ENCODE data around the gene IDS. TPM values are rescaled to one million over a fixed set of nuclear protein-coding genes. Genes with fewer than 3 reads are reported as not detected.

The IDS gene
- total and polyA plus RNA-seq, 2 of the 8 experiments (the other 6 are each of a cell fraction or from before 2014, with no cell fraction given) = 19.9 to 20.7 TPM

DNA sequence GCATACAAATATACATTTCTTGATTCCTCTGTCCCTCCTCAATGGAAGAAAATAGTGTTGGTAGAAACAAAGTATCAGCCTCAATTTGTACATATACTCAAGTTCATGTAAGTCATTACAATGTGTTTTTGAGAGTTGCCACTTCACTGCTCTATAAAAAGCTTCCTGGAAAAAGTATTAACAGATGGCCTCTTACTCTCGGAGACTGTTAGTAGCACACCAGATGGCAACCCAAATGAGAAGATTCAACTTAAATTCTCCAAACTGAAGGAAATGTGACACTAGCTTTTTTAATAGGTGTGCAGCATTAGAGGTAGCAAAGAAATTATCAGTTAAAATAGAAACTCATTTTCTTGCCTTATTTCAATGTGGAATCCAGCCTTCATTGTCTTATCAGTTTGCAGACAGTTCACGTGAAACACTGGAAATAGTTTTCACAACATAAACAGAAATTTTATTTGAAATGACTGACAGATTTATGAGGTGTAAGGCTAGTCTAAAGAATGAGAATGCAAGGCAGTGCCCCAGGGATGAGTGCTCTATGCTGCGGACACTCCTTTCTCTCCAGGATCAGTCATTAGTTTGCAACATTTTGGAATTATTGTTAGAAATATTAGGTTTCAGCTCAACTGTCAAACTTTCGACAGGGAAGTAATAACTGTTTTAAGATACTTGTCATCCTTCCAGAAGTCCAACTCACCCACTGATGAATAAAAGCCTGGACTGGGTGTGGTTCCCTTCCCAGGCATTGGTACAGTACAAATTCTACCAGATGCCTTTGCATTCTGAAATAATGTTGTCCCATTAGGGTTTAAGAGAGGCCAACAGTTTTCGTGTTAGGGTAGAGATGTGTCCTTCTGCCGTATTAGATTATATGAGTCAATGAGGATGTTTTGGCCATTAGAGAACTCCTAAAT is 50.9 kb downstream of the IDS start:
- no peaks in the 10 kb centered on the region for H4K20me1 ChIP-seq (replicated peaks in 1 of 2; ENCODE audit: control insufficient read depth in 1 of 2, insufficient read depth in 2 of 2, low read length in 2 of 2)
- H3K79me1 ChIP-seq (ENCODE audit: low read depth, low read length) = no peaks in the 10 kb centered on the region
- 89% methylated on average over 6 of the region's 6 CpGs; no CpG with 5 or more reads in 1 of the 2 experiments for WGBS, 2 experiments (ENCODE audit: extremely low coverage in 1 of 2, insufficient coverage in 1 of 2, insufficient read length in 1 of 2, insufficient replicate concordance in 2 of 2, low coverage in 1 of 2, low lambda C conversion rate in 2 of 2, missing lambda C conversion rate in 1 of 2)
- H2BK20ac ChIP-seq (ENCODE audit: low read length) = no peak overlapping the region
- no peak overlapping the region for H2BK5ac ChIP-seq (ENCODE audit: low read depth, low read length)
- H3K23ac ChIP-seq (ENCODE audit: insufficient read length) = no peak overlapping the region
- no peaks in the 10 kb centered on the region for H3K4me1 ChIP-seq (replicated peaks in 1 of 4; ENCODE audit: control insufficient read depth in 3 of 4, insufficient read depth in 4 of 4, low read length in 3 of 4)
- H3K4ac ChIP-seq (replicated peaks; ENCODE audit: insufficient read length, low read depth, low read length) = no peak overlapping the region
- no peak overlapping the region for H3K27ac ChIP-seq (ENCODE audit: low read depth, low read length)
- H3K18ac ChIP-seq (ENCODE audit: extremely low read depth, low read length) = no peak overlapping the region
- no peak overlapping the region for H3K56ac ChIP-seq (replicated peaks; ENCODE audit: insufficient read length, low read depth, low read length)
- no peaks in the 10 kb centered on the region for H3K79me2 ChIP-seq (ENCODE audit: control insufficient read depth in 1 of 2, insufficient read depth in 2 of 2, low read length in 2 of 2)
- FAIRE-seq (no peak), DNase-seq (ENCODE audit: low read depth in 1 of 2, low spot score in 2 of 2) (no peak)
- no peaks in the 10 kb centered on the region for H3K23me2 ChIP-seq (ENCODE audit: low read depth, low read length)
- no peak overlapping the region for H2AFZ ChIP-seq (ENCODE audit: low read length)
- H3K27me3 ChIP-seq (replicated peaks in 1 of 4; ENCODE audit: control insufficient read depth in 3 of 4, extremely low read depth in 1 of 4, insufficient read depth in 3 of 4, low read length in 3 of 4) = no peaks in the 10 kb centered on the region
- H3K9ac ChIP-seq (replicated peaks in 1 of 4; ENCODE audit: extremely low read depth in 1 of 4, low read depth in 3 of 4, low read length in 3 of 4) = no peak overlapping the region
- ChIA-PET CTCF (ENCODE audit: partially characterized antibody) (no interaction called here), POLR2A (ENCODE audit: partially characterized antibody) (no interaction called here)
- no peak overlapping the region for H2BK120ac ChIP-seq (replicated peaks; ENCODE audit: low read depth, low read length)
- no peaks in the 10 kb centered on the region for H3K9me3 ChIP-seq (ENCODE audit: insufficient read depth in 2 of 2, low read depth in 1 of 2, low read length in 1 of 2)
- H3K14ac ChIP-seq (ENCODE audit: insufficient read length) = no peak overlapping the region
- no peak overlapping the region for H2AK5ac ChIP-seq (ENCODE audit: low read depth, low read length)
- H2BK12ac ChIP-seq (ENCODE audit: low read depth, low read length) = no peak overlapping the region
- H4K5ac ChIP-seq (ENCODE audit: insufficient read length, low read depth, low read length) = no peak overlapping the region
- H3K4me2 ChIP-seq (ENCODE audit: insufficient read depth in 1 of 2, low read depth in 2 of 2, low read length in 2 of 2) = no peak overlapping the region
- H3K4me3 ChIP-seq (ENCODE audit: extremely low read depth in 1 of 4, insufficient read depth in 2 of 4, low read depth in 3 of 4, low read length in 4 of 4) = no peak overlapping the region
- no peak overlapping the region for H4K91ac ChIP-seq (replicated peaks; ENCODE audit: insufficient read length, low read length)
- no peak overlapping the region for H2BK15ac ChIP-seq (ENCODE audit: low read length)
- no peaks in the 10 kb centered on the region for H3K36me3 ChIP-seq (ENCODE audit: control insufficient read depth in 2 of 4, insufficient read depth in 4 of 4, low read length in 3 of 4)
- H4K8ac ChIP-seq (ENCODE audit: extremely low read depth, insufficient read depth, low read length) = no peak overlapping the region
- TF ChIP-seq ASH2L (IDR thresholded peaks at IDR 0.05; ENCODE audit: low read length) (no peak), FOSL1 (IDR thresholded peaks at IDR 0.05; ENCODE audit: insufficient read depth, low read depth, low read length) (no peak)

Measured in H1 (cell line).